ENCODE measurements around the gene EVI5L.

DNA sequence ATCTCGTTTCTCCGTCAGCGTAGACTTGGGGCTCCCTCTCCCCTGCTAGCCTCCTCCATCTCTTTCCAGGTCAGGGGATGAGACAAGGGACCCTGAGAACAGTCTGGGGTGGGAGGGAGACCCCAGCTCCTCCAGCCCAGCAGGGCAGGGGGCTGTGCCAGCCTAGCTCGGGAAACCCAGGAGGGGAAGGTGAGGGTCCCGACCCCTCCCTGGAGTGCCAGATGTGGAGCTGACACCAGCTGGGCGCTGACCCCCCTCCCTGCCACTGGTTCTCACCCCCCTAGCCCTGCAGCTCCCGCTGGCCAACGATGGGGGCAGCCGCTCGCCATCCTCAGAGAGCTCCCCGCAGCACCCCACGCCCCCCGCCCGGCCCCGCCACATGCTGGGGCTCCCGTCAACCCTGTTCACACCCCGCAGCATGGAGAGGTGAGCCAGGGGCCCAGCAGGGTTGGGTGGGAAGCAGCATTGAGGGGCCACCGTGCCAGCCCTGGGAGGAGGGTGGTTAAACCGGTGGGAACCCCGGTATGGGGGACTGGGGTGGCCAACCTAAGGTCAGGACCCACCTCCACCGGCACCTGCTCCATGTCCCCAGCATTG, 79.6 kb downstream of the EVI5L start:
- no peak for TF ChIP-seq CTCF (IDR thresholded peaks at IDR 0.05)
- TF ChIP-seq POLR2AphosphoS5 (IDR thresholded peaks at IDR 0.05; ENCODE audit: insufficient read depth in 1 of 2, low read depth in 1 of 2): no peak
